ENCODE data around the gene MAGEC1.
"Not testable (repeated sequence)": the region's sequence is repeated elsewhere in the genome, so short reads cannot be mapped to it uniquely, and the experiment has no call there.

The MAGEC1 gene

DNA sequence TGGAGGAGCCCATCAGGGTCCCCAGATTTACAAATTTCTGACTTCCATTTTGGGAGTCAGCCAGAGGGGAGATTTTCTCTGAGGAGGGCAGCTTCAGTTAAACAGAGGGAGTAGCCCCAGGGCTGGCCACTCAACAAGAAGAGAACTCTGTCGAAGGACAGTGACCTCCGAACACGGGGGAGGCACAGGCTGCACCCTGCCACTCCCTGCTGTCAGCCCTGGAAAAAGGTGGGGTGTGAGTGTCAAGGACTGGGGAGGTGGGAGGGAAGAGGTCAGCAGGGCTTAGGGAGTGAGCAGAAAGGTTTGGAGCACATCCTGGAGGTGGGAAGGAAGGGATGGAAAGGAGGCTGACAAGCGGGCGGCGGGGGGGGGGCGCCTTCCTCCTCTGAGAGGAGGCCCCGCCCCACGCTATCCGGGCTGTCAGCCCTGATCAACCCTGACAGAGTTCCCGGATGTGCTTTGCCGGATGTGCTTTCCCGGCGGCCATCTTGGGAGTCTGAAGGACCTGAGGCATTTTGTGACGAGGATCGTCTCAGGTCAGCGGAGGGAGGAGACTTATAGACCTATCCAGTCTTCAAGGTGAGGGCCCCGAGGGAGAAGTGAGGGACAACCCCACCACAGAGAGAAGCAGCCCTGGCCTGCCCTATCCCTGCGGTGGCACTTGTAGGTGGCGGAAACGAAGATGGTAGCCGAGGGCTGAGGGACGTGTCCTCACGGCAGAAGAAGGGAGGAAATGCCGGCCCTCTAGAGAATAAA, at the start of gene MAGEC1:
MAGEC1 (plus strand) TSS at position 495 of the 756 bp plus-strand sequence. CDS start 1,179 bp downstream, outside the sequence.
- FAIRE-seq, result no peak

DNA sequence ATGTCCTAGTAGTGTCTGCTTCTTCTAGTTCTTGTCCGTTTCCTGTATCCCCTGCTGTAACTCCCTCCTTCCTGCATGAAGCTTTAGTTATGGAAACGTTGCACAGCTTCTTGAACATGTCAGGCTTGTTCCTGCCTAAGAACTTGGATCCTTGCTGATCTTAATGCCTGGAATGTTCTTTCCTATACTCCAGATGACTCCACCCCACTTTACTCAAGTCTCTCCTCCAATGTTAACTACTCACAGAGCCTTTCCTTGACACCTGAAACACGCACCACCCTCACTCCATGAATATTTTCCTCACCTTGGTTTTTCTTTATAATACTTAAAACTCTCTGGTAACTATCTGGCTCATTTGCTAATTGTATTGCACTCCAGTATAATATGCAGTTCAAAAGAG, 46.2 kb upstream of the MAGEC1 start:
- no peak for FAIRE-seq

DNA sequence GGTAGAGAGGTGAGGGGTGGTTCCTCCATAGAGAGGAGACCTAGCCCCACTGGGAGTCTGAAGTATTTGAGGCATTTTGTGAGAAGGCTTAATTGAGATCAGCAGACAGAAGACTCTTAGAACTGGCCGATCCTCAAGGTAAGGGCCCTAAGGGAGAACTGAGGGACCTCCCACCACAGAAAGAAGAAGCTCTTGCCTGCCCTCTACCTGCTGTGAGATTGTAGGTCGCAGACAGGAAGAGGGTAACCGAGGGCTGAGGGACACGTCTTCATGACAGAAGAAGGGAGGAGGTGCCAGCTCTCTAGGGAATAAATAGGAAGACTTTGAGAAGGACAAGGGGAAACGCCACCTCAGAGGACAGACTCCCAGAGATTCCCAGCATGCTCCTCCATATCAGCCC, 24.1 kb upstream of the MAGEC1 start:
- FAIRE-seq, result no peak

GRCh38 chrX:141888811-141889210, 14.9 kb upstream of the MAGEC1 start:
- not testable (repeated sequence) for FAIRE-seq

DNA sequence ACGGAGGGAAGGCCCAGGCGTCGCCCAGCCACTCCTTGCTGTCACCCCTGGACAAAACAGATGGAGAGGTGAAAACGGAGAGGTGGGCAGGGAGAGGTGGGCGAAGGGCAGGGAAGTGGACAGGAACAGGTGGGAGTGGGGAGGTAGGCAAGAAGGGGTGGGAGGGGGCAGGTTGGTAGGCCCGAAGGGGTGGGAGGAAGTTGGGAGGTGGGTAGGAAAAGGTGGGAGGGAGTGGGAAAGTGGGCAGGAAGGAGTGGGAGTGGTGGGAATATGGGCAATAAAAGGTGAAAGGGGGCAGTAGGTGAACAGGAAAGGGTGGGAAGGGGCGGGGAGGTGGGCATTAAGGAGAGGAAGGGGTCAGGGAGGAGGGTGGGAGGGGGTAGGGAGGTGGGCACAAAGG, 9.0 kb upstream of the MAGEC1 start:
- FAIRE-seq, result no peak

- no peak for FAIRE-seq
These were observed 6.0 kb upstream of the MAGEC1 start for GRCh38 chrX:141897690-141898089.

GRCh38 chrX:141902366-141902765, 1.3 kb upstream of the MAGEC1 start:
- FAIRE-seq, result no peak

- FAIRE-seq, result no peak
These were observed 568 bp downstream of the MAGEC1 start for GRCh38 chrX:141904262-141904661.

DNA sequence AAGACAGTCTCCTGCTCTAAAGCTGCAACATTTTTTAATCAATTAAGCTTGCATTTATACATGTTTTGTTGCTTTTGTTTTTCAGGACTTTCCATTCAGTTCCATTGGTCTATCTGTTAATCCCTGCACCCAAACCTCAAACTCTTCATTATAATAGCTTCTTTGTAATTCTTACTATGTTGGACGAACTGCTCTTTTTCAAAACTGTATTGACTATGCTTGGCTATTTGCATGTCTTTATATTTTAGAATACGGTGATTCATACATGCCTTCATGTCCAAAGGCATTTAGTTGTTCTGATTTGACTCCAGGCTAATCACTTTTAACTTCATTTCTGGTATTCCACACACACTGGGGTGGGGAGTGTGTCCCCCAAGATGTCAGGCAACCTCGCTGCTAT, 14.1 kb downstream of the MAGEC1 start:
- FAIRE-seq, result no peak

DNA sequence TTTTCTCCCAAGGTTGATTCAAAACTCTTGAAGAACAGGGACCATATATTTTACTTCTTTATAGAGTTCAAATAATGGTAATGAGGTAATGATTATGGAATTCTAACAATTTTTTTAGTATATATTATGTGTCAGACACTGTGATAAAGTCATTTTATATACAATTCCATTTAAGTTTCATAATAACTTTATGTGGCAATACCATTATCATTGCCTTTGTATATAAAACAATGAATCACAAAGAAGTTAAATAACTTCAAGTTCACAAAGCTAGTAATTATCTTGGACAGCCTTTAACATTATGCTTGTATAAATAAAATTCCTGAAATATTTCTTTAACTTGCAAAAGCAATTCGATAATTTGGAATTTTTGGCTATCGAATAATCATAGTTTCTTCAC, 20.6 kb downstream of the MAGEC1 start:
- no peak for FAIRE-seq

DNA sequence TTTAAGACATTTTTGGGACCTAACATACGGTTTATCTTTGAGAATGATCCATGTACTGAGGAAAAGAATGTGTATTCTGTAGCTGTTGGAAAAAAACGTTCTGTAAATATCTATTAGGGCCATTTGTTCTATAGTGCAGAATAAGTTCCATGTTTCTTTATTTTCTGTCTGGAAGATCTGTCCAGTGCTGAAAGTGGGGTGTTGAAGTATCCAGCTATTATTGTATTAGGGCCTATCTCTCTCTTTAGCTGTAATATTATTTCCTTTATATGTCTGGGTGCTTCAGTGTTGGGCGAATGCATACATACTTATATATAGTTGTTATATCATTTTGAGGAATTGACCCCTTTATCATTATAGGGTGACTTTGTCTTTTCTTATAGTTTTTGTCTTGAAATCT, 24.7 kb downstream of the MAGEC1 start:
- no peak for FAIRE-seq

GRCh38 chrX:141934059-141934641, 30.5 kb downstream of the MAGEC1 start:
- no peak for FAIRE-seq

GRCh38 chrX:141935645-141936044, 32.0 kb downstream of the MAGEC1 start:
- FAIRE-seq, result no peak

GRCh38 chrX:141936080-141936479, 32.4 kb downstream of the MAGEC1 start:
- FAIRE-seq, result no peak

GRCh38 chrX:141941234-141941633, 37.5 kb downstream of the MAGEC1 start:
- FAIRE-seq, result no peak

DNA sequence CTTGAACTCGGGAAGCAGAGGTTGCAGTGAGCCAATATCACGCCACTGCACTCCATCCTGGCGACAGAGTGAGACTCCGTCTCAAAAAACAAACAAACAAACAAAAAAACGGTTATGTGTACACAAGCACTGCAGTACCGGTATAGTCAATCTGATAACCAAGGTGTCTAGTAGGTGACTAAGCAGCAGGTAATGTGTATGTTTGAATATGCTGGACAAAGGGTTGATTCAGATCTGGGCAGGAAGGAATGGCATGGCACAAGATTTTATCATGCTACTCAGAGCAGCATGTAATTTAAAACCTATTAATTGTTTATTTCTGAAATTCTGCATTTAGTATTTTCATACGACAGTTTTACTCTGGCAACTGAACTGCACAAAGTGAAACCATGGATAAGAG, 41.7 kb downstream of the MAGEC1 start:
- FAIRE-seq, result no peak

GRCh38 chrX:141947350-141947749, 43.7 kb downstream of the MAGEC1 start:
- FAIRE-seq, result no peak

DNA sequence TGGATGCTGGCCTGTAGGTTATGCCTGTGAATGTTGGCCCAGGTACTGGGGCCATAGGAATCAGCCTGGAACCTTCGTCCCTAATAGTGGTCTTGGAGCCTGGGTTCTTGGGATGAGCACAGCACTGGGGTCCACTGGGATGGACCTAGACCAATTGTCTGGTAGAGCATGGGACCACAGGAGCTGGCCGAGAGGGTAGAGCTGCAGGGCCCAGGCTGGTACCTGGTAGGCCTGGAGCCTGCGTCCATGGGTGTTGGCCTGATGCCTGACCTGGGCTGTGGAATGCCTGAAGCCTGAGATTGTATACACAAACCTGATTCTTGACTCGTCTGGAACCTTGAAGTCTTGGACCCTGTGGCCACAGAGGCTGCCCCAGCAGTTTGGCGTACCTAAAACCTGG, 48.9 kb downstream of the MAGEC1 start:
- FAIRE-seq, result no peak

- no peak for FAIRE-seq
These were observed 55.0 kb downstream of the MAGEC1 start for GRCh38 chrX:141958675-141959074.
